T-helper 1 cell (primary cell): Measurements from ENCODE around the gene TMC8.

Experiments used
- DNase-seq, 5 donors: peaks; one replicate each; pipeline ENCODE4 v3.0.0-alpha.2; 2012 to 2020

Gene TMC8

GRCh38 chr17:78182504-78182903, 51.9 kb downstream of the TMC8 start:
- DNase-seq = no peak

- no peak for DNase-seq
Measured at GRCh38 chr17:78183916-78184315, 53.3 kb downstream of the TMC8 start.

- DNase-seq = no peak
Measured at GRCh38 chr17:78184351-78184750, 53.8 kb downstream of the TMC8 start.

- DNase-seq = no peak
Measured at GRCh38 chr17:78184868-78185267, 54.3 kb downstream of the TMC8 start.

- DNase-seq = no peak
Measured at GRCh38 chr17:78185981-78186691, 55.6 kb downstream of the TMC8 start.

DNA sequence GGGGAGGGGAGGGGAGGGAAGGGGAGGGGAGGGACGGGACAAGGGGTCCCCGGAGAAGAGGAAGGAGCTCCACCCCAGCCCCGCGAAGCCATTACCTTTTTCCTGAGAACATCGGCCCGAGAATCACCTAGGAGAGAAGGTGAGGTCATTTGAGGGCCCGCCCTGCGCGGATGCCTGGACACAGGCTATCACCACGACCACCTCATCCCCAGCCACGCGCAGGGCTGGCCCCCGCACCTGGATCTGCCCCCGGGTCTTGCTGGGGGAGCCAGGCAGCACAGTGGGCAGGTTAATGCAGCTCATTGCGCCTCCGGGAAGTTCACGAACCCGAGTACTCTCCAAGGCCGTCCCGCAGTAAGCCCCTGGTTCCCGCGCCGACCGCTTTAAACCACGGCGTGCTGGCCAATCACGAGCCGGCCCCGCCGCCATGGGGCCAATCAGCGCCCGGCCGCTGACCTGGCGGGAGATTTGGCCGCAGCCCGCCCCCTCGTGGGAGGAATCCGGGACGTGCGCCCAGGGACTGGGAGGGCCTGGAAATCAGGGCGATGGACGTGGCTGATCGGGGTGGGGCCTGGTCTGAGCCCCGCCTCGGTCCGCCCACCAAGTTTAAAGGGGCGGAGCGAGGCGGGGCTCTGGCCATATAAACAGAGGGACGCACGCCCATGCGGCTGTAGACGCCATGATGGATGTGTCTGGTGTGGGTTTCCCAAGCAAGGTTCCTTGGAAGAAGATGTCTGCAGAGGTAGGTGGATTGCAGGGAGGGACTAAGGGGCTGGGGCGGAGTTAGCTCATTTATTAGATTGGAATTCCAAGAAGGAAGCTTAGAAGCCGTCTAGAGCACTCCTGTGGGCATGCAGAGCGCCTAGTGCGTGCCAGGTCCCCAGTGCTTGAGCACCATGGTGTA, 56.4 kb downstream of the TMC8 start, which contains the start of the genes AFMID and TK1:
Gene AFMID (plus strand): TSS at position 671 of the 904 bp plus-strand sequence. CDS start 9 bp downstream, at position 680.
Gene TK1 (minus strand): TSS at position 361 of the 904 bp plus-strand sequence. CDS start 58 bp downstream, at position 303.
- DNase-seq = peak; percentile 61 to 96 (median 68)
